HG02571 (cell line): Measurements from ENCODE around the gene CDKN2A.

Experiments used
- ATAC-seq: cut with Tn5 transposase; IDR thresholded peaks from one replicate; pipeline ENCODE4 v1.9.1; 2021; ENCODE audit warnings: mild to moderate bottlenecking, moderate library complexity; ENCODE audit not compliant: unreplicated experiment

Gene CDKN2A

GRCh38 chr9:21945606-21946005, 48.6 kb downstream of the CDKN2A start:
- ATAC-seq, result no peak

- ATAC-seq, result no peak
These were observed 50.7 kb downstream of the CDKN2A start for GRCh38 chr9:21943464-21943863.

- ATAC-seq, result no peak
These were observed 52.7 kb downstream of the CDKN2A start for GRCh38 chr9:21941337-21941995.

GRCh38 chr9:21936161-21936560, 58.0 kb downstream of the CDKN2A start:
- ATAC-seq, result no peak

- ATAC-seq, result no peak
These were observed 58.6 kb downstream of the CDKN2A start for GRCh38 chr9:21935631-21936030.

GRCh38 chr9:21933865-21934264, 60.3 kb downstream of the CDKN2A start:
- ATAC-seq, result no peak

- ATAC-seq, result no peak
These were observed 60.9 kb downstream of the CDKN2A start for GRCh38 chr9:21933281-21933680.

- no peak for ATAC-seq
These were observed 62.8 kb downstream of the CDKN2A start for GRCh38 chr9:21931428-21931827.

- ATAC-seq, result no peak
These were observed 66.4 kb downstream of the CDKN2A start for GRCh38 chr9:21927752-21928151.

- no peak for ATAC-seq
These were observed 70.5 kb downstream of the CDKN2A start for GRCh38 chr9:21923694-21924093.

- ATAC-seq, result no peak
These were observed 74.5 kb downstream of the CDKN2A start for GRCh38 chr9:21919377-21920362.
